GM18951 (cell line): ENCODE measurements around the gene ZER1.
"Not testable (repeated sequence)": the region's sequence is repeated elsewhere in the genome, so short reads cannot be mapped to it uniquely, and the experiment has no call there.

Experiments
- POLR2A ChIP-seq: IDR thresholded peaks from 4 replicates; pipeline ENCODE4 v1.6.1; 2011; ENCODE audit warnings: mild to moderate bottlenecking; ENCODE audit not compliant: insufficient read length, insufficient read depth; ENCODE audit errors: extremely low read depth
- in situ Hi-C: fragments of 300-500 bp; cut with MboI; formaldehyde crosslinking; loops from one replicate; pipeline ENCODE4 v1.12.0; 2022; ENCODE audit warnings: low sequenced_read_pairs, mixed read lengths, inconsistent platforms; ENCODE audit not compliant: unreplicated experiment

ZER1 gene

DNA sequence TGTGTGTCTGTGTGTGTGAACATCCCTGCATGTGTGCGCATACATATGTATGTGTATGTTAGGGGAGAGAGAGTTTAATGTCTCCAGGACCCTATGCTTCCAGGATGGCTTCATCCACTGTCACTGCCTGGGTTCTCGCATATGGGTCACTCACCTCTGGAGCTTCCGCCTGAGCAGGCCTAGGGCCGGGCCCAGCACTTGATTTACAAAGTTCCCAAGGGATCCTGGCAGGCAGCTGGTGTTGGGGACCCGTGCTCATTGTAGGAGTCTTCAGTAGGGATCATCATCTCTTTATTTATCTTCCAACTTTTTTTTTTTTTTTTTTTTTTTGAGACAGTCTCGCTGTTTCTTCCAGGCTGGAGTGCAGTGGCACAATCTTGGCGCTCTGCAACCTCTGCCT lies 28.3 kb upstream of the ZER1 start:
- TF ChIP-seq POLR2A = no peak
- in situ Hi-C loops = no loop called here

DNA sequence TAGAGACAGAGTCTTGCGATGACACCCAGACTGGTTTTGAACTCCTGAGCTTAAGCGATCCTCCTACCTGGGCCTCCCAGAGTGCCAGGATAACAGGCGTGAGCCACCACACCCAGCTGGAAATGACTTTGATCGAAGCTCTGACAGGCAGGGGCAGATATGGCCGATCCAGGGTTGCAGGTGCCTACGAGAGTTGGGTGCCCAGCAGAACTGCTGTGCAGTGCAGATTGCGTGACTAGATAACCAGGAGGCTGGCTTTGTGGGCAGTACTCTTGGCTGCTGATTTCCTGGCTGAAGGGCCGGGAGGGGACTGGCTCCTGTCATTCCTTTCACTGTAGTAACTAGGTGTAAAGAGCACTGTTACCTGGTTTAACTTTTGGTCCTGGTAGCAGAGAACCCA lies 27.2 kb upstream of the ZER1 start:
- no peak for TF ChIP-seq POLR2A
- in situ Hi-C loops = no loop called here

DNA sequence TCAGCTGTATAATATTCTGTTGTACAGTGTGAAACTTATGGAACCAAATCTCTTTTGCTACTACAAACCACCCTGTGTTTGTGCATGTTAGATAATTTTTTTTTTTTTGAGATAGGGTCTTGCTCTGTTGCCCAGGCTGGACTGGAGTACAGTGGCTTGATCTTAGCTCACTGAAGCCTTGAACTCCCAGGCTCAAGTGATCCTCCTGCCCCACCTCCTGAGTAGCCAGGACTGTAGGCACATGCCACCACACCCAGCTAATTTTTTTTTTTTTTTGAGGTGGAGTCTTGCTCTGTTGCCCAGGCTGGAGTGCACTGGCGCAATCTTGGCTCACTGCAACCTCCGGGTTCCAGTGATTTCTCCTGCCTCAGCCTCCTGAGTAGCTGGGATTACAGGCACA lies 23.2 kb upstream of the ZER1 start:
- in situ Hi-C loops = not testable (repeated sequence)

DNA sequence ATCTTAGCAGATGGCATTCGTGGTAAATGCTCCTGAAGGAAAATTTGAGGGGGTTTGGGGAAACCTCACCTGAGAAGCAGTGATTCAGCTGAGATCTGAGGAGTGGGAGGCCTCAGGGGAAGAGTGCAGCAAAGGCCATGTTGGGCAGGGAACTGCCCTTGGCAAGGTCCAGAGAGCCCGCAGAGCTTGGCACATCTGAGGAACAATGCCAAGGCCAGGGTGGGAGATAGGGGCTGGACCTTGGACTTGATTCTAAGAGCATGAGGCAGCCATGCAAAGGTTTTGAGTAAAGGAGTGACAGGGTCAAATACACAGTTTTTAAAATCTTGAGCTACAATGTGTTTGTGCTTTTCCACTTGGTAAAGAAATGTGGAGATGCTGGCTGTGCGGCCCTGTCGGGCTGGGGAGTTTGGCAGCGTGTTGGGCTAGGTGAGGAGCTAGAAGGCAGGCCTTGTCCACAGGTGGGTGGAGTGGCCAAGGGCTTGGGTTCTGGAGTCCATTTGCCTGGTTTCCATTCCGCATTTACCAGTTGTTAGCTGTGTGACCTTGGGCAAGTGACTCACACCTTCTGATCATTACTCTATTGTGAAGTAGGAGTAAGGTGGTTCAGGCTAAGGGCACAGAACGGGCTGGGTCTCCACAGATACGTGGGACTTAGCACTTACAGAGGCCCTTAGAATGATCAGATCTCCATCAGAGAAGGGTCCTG lies 21.4 kb upstream of the ZER1 start:
- in situ Hi-C loops = no loop called here
- no peak for TF ChIP-seq POLR2A

DNA sequence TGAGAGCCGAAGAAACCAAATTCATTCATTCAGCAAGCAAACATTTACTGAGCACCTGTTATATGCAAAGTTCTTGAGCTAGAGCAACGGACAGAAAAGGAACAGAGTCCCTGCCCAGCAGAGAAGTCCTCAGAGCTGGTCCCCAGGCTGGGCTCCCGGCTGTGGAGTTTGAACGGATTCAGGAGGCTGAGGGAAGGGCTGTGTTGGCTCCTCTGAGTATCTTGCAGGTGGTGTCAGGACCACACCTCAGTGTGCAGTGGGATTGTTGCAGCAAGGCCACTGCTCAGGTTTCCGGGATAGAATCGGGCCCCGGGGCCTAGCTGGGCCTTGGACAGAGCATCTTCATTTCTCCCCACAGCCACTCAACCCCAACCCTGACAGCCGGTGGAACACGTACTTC lies 20.4 kb upstream of the ZER1 start:
- in situ Hi-C loops = no loop called here
- TF ChIP-seq POLR2A = no peak

DNA sequence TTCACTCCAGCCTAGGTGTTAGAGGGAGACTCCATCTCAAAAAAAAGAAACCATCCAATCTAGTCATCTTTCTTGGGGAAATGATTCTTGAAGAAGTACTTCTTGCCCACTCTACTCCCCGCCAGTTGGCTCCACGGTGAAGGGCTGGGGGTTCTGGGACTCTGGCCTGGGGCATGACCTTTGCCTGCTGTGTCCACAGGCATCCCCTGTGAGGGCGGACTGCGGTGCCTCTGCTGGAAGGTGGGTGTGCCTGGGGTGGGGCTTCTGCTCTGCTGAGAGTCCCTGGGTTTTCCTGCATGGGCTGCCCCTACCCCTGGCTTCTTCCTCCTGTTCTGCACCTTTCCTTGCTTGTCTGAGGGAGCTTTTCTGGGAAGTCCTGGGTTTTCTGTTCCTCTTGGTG lies 18.8 kb upstream of the ZER1 start:
- TF ChIP-seq POLR2A = no peak
- in situ Hi-C loops = no loop called here

DNA sequence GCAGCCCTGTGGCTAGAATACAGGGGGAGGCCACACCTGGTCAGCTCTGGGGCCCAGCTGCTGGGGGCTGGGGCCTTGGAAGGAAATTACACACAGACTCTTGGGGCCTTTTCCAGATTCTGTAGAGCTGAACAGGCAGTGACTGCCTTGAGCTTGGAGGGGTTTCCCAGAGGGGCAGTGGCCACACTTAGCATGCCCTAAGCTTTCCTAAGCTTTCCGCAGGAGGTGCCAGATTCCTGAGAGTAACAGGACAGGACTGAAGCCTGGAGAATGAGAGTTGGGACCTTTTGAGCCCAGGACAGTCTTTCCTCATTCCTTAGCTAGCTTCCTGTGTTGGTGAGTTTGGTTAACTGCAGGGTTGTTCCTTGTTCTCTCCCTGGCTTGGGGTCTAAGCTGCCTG lies 16.7 kb upstream of the ZER1 start:
- in situ Hi-C loops = no loop called here
- TF ChIP-seq POLR2A = no peak

DNA sequence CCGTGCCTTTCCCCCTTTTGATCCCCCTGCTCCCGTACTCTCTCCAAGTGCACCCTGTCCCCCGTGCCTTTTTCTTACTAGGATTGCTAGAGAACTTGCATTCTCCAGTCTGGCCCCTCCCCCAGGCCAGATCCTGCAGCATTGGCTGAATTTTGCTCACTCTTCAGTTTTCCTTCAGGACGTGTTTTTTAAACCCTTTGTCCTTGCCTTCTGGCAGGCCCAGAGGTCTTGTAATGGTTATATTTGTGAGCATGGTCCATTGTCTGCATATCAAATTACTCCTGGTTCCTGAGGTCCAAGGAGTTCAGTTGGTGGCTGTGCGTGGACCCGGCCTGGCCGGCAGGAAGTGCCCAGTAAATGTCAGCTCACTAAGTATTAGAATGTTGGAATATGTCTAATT lies 15.9 kb upstream of the ZER1 start:
- in situ Hi-C loops = no loop called here
- no peak for TF ChIP-seq POLR2A

DNA sequence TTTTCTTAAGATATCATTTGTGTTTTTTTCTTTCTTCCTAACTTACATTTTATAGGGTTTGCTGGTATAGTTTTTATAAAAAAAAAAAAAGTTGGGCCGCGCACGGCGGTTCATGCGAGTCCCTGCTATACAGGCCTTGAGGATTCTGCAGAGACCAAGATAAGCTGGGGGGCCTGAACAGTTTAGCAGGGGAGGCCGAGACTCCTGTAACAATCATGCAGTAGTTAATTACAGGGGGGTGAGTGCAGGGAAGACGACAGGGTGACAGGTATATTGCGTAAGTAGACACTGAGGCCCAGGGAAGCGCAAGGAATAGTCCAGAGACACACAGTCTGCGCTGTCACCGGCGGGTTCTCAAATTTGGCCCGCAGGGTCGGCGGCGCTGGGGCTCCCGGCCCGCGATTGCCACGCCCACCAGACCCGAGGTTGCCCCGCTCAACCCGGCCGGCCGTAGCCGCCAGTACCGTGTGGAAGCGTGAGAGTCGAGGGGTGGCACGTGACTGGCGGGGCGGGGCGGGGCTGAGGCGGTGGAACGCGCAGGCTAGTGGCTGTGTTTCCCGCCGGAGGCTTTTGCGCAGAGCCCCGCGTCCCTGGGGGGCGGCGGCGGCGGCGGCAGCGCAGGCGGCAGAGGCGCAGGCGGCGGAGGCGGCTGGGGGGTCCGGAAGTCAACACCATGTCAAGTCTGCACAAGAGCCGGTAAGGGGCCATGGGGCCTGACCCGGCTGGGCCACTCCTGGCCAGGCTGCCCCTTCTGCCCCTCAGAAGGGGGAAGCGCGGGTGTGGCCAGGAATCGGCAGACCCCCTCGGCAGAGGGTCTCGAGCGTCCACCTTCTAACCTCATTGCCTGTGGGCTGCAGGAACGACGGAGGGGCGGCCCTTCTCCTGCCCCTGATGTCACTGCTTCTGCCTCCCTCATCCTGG lies 15.2 kb upstream of the ZER1 start, which contains the start of gene TBC1D13:
Gene TBC1D13, plus strand, starts transcription at position 573 of the 921 bp plus-strand sequence. Its CDS starts 101 bp downstream, at position 674.
- in situ Hi-C loops = no loop called here
- peak; percentile 79 for TF ChIP-seq POLR2A

DNA sequence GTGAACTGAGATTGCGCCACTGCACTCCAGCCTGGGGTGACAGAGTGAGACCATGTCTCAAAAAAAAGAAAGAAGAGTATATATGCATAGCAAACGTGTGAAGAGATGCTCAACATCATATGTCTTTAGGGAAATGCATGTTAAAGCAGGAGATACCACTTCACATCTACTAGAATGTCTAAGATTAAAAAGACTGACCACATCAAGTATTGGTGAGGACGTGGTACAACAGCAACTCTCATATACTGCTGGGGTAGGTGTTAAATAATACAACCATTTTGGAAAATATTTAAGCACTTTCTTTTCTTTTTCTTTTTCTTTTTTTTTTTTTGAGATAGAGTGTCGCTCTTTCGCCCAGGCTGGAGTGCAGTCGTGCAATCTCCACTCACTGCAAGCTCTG lies 13.7 kb upstream of the ZER1 start:
- TF ChIP-seq POLR2A = no peak
- in situ Hi-C loops = no loop called here

DNA sequence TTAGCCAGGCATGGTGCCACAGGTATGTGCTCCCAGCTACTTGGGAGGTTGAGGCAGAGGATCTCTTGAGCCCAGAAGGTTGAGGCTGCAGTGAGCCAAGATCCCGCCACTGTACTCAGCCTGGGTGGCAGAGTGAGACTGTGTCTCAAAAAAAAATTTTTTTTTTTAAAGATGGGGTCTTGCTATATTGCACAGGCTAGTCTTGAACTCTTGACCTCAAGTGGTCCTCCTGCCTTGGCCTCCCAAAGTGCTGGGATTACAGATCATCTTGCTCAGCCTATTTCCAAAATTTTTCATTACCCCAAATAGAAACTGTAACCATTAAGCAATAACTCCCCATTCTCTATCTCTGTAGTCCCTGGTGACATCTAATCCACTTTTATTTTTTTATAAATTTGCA lies 10.9 kb upstream of the ZER1 start:
- TF ChIP-seq POLR2A = no peak
- in situ Hi-C loops = no loop called here

DNA sequence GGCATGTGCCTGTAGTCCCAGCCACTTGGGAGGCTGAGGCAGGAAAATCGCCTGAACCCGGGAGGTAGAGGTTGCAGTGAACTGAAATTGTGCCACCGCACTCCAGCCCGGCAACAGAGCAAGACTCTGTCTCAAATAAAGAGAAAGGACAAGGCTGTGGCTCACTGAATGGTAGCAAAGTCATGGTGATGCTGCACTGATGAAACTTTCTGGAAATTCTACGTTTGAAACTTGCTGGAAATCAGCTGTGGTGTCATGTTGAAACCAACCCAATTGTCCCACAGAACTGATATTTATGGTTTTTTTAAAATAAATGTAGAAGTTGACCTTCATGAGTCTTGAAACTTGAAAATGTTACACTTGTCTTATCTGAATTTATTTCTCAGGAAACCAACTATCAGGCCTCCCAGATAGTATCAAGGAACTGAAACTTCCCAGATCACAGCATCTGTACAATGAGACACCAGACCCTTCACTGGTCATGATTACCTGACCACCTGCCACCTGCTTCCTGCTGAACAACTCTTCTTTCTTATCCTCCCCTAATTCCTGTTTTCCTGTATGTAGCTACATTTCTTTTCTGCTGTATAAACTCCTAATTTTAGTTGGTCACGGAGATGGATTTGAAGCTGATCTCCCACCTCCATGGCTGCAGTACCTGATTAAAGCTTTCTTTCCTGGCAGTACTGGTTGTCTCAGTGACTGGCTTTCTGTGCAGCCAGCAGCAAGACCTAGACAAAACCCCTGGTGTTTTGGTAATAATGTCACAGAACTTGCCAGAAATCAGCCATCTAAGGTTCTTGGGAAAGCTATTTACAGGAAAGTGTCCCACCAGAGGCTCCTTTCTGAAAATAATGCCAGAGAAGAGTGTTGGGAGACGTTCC lies 9.7 kb upstream of the ZER1 start:
- TF ChIP-seq POLR2A = no peak
- in situ Hi-C loops = no loop called here

DNA sequence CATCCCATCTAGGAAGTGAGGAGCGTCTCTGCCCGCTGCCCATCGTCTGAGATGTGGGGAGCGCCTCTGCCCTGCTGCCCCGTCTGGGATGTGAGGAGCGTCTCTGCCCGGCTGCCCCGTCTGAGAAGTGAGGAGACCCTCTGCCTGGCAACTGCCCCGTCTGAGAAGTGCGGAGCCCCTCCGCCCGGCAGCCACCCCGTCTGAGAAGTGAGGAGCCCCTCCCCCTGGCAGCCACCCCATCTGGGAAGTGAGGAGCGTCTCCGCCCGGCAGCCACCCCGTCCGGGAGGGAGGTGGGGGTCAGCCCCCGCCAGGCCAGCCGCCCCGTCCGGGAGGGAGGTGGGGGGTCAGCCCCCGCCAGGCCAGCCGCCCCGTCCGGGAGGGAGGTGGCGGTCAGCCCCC lies 8.4 kb upstream of the ZER1 start:
- in situ Hi-C loops = not testable (repeated sequence)
